Measurements from ENCODE around the gene EYS.

DNA sequence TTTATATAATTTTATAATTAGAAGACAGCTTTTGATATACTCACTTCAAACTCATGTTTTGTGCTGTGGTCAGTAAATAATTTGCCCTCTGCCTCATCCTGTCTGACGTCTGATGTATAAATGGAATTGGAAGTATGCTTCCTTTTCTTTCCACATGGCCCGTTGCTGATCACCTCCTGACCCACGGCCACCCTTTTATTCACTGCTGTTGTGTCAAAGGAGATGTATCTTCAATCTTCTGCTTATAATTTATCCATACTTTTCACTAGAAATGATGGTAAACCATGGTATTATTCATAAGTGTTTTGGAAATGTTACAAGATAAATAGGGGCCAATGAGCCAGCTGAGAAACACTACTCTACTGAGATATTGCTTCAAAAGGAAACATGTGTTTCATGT, 1229.6 kb downstream of the EYS start:
- TF ChIP-seq, protein P1, sequence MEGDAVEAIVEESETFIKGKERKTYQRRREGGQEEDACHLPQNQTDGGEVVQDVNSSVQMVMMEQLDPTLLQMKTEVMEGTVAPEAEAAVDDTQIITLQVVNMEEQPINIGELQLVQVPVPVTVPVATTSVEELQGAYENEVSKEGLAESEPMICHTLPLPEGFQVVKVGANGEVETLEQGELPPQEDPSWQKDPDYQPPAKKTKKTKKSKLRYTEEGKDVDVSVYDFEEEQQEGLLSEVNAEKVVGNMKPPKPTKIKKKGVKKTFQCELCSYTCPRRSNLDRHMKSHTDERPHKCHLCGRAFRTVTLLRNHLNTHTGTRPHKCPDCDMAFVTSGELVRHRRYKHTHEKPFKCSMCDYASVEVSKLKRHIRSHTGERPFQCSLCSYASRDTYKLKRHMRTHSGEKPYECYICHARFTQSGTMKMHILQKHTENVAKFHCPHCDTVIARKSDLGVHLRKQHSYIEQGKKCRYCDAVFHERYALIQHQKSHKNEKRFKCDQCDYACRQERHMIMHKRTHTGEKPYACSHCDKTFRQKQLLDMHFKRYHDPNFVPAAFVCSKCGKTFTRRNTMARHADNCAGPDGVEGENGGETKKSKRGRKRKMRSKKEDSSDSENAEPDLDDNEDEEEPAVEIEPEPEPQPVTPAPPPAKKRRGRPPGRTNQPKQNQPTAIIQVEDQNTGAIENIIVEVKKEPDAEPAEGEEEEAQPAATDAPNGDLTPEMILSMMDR (IDR thresholded peaks at IDR 0.05 in 2 of 3, conservative IDR thresholded peaks at IDR 0.05 in 1 of 3; ENCODE audit: borderline replicate concordance in 1 of 3, insufficient read depth in 1 of 3, low read depth in 2 of 3, low read length in 2 of 3) = no peak
- TF ChIP-seq RAD21 (IDR thresholded peaks at IDR 0.05; ENCODE audit: low read depth) (no peak), EZH2 (IDR thresholded peaks at IDR 0.05) (no peak), EZH2phosphoT487 (IDR thresholded peaks at IDR 0.05; ENCODE audit: borderline replicate concordance) (no peak), YY1 (IDR thresholded peaks at IDR 0.05; ENCODE audit: extremely low read depth, insufficient replicate concordance, low read depth, low read length) (no peak), CEBPB (IDR thresholded peaks at IDR 0.05; ENCODE audit: low read depth) (no peak)
- TF ChIP-seq, protein P2, sequence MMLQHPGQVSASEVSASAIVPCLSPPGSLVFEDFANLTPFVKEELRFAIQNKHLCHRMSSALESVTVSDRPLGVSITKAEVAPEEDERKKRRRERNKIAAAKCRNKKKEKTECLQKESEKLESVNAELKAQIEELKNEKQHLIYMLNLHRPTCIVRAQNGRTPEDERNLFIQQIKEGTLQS (IDR thresholded peaks at IDR 0.05) = no peak
